ENCODE results near the gene LCN10.
"Not testable (repeated sequence)": the region's sequence is repeated elsewhere in the genome, so short reads cannot be mapped to it uniquely, and the experiment has no call there.

The LCN10 gene

GRCh38 chr9:136742591-136743391 is at the start of gene LCN10:
TSS of gene LCN10 (minus strand) at chr9:136742940. CDS start at chr9:136742903, 37 bp downstream.
- no peak for FAIRE-seq
- DNase-seq (ENCODE audit: insufficient read length, low spot score): no peak

- FAIRE-seq: no peak
- no peak for DNase-seq (ENCODE audit: insufficient read length, low spot score)
Observed at GRCh38 chr9:136791516-136792276, 49.0 kb upstream of the LCN10 start.

GRCh38 chr9:136790640-136791515 is 48.1 kb upstream of the LCN10 start, which contains the start of gene TMEM141:
TSS of gene TMEM141 (plus strand) at chr9:136791344. CDS start at chr9:136791371, 27 bp downstream.
- FAIRE-seq: peak; percentile 92

DNA sequence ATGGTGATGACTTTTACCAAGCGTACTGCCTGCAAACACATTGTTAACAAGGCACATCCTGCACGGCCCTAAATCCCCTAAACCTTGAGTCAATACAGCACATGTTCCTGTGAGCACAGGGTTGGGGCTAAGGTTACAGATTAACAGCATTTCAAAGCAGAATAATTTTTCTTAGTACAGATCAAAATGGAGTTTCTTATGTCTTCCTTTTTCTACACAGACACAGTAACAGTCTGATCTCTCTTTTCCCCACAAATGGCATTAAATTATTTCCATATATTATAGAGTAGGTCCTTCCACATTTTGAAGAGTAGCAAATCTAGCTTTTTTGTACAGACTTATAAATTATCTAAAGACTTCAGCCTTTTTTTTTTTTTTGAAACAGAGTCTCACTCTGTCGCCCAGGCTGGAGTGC is 46.8 kb upstream of the LCN10 start:
- FAIRE-seq: no peak
- no peak for DNase-seq (ENCODE audit: insufficient read length, low spot score)

More at GRCh38 chr9:136790640-136791515, 48.1 kb upstream of the LCN10 start, which contains the start of gene TMEM141:
- peak; percentile 88 for DNase-seq (ENCODE audit: insufficient read length, low spot score)

DNA sequence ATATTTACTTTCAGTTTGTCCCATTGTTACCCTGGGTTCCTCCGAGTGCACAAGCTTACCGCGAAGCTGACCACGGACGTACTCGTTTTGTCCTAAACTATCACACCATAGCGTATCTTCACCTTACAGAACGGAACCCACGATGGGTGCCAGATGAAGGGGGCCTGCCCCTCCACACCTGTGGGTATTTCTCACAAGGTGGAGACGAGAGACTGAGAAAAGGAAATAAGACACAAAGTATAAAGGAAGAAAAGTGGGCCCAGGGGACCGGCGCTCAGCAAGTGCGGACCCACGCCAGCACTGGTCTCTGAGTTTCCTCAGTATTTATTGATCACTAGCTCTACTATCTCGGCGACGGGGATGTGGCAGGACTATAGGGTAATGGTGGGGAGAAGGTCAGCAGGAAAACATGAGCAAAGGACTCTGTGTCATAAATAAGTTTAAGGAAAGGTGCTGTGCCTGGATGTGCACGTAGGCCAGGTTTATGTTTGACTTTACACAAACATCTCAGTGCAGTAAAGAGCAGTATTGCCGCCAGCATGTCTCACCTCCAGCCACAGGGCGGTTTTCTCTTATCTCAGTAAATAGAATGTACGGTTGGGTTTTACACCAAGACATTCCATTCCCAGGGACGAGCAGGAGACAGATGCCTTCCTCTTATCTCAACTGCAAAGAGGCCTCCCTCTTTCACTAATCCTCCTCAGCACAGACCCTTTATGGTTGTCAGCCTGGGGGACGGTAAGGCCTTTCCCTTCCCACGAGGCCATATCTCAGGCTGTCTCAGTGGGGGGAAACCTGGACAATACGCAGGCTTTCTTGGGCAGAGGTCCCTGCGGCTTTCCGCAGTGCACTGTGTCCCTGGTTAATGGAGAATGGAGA is 46.1 kb upstream of the LCN10 start:
- FAIRE-seq; DNase-seq (ENCODE audit: insufficient read length, low spot score): not testable (repeated sequence)

- DNase-seq (ENCODE audit: insufficient read length, low spot score): no peak
- peak; percentile 92 for FAIRE-seq
Observed at GRCh38 chr9:136787690-136788400, 45.1 kb upstream of the LCN10 start.

DNA sequence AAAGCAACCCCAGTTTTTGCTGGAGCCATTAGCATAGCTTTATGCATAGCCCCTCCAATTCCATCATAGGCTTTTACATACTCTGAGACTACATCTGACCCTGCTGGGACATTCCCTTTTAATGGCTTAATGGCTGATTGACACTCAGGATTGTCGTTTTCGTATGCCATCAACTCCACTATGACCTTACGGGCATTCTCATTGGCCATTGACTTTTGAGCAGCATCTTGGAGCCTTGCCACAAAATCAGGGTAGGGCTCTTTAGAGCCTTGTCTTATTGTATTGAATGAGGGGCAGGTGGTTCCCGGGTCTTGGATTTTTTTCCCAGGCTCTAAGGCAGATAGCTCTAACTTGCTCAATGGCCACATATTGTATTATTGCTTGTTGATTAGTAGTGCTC is 44.2 kb upstream of the LCN10 start:
- DNase-seq (ENCODE audit: insufficient read length, low spot score); FAIRE-seq: not testable (repeated sequence)

- no peak for FAIRE-seq
- no peak for DNase-seq (ENCODE audit: insufficient read length, low spot score)
Observed at GRCh38 chr9:136786451-136786850, 43.7 kb upstream of the LCN10 start.

GRCh38 chr9:136785565-136786355 is 43.0 kb upstream of the LCN10 start:
- not testable (repeated sequence) for DNase-seq (ENCODE audit: insufficient read length, low spot score); FAIRE-seq

- no peak for DNase-seq (ENCODE audit: insufficient read length, low spot score)
- no peak for FAIRE-seq
Observed at GRCh38 chr9:136784997-136785361, 42.2 kb upstream of the LCN10 start.

- FAIRE-seq: no peak
Observed at GRCh38 chr9:136784249-136784996, 41.7 kb upstream of the LCN10 start.

DNA sequence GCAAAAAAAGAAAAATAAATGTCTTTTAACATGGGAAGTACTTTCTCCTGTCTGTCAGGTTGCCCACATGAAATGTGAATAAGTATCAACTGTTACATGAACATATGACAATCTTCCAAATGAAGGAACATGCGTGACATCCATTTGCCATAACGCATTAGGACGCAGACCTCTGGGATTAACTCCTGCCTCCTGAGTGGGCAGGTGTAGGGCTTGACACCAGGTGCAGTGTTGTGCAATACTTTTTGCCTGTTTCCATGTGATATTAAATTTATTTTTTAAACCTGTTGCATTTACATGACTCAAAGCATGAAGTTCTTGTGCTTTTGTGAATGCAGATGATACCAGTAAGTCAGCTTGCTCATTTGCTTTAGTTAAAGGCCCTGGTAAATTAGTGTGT is 39.7 kb upstream of the LCN10 start:
- FAIRE-seq: no peak
- DNase-seq (ENCODE audit: insufficient read length, low spot score): no peak

More at GRCh38 chr9:136784249-136784996, 41.7 kb upstream of the LCN10 start:
- no peak for DNase-seq (ENCODE audit: insufficient read length, low spot score)

DNA sequence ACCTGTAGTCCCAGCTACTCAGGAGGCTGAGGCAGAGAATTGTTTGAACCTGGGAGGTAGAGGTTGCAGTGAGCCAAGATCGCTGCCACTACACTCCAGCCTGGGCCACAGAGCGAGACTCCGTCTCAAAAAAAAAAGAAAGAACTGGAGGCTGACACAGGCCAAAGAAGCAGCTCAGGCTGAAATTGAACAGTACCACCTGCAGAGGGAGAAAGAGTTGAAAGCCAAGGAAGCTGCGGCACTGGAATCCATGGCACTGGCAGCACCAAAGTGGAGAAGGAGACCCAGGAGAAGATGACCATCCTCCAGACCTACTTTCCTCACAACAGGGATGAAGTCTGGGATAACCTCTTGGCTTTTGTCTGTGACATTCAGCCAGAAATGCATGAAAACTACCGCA is 37.1 kb upstream of the LCN10 start:
- FAIRE-seq: no peak
- no peak for DNase-seq (ENCODE audit: insufficient read length, low spot score)

DNA sequence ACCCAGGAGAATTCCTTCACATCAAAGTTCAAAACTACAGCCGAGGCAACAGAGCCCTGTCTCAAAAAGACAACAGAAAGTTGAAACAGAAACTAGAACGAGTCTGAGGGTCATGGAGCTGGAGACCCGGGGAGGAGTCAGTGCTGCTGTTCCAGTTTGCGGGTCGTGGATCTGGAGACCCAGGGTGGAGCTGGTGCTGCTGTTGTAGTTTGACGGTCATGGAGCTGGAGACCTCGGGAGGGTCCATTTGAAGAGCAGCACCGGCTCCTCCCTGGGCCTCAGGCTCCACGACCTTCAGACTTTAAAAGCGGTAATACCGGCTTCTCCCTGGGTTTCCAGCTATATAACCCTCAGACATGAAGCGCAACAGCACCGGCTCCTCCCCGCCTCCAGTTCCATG is 34.6 kb upstream of the LCN10 start:
- no peak for DNase-seq (ENCODE audit: insufficient read length, low spot score)
- FAIRE-seq: no peak

GRCh38 chr9:136776947-136777346 is 34.2 kb upstream of the LCN10 start:
- FAIRE-seq (no peak), DNase-seq (ENCODE audit: insufficient read length, low spot score) (no peak)

GRCh38 chr9:136775191-136775590 is 32.5 kb upstream of the LCN10 start:
- no peak for FAIRE-seq
- no peak for DNase-seq (ENCODE audit: insufficient read length, low spot score)

DNA sequence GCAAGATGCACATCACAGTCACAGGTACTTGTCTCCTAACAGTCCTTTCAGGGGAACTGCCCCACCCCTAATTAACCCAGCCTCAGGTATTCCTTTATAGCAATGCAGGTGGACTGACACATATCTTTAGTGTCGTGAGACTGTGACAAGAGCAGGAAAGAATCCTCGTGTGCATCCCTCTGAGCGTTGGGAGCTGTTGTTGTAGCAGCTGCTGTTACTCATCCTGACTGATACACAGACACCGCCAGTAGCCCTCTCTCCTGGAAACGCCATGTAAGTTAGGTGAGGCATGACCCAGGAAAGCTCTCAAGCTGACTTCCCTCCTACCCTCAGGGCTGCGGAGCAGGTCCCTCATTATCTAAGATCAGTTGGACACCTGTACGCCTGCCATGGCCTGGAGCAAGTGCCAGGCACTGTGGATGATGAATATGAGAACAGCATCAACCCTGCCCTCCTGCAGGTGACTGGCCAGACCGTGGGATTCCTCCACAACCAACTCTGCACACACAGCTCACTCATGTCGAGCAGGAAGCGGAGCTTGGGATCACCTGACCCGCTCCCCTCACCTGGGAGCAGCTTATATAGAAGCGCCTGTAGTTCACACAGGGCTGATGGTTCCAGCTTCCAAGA is 31.8 kb upstream of the LCN10 start:
- FAIRE-seq: no peak
- no peak for DNase-seq (ENCODE audit: insufficient read length, low spot score)
